ENCODE data around the gene SUGP2. TPM values are rescaled to one million over a fixed set of nuclear protein-coding genes. Genes with fewer than 3 reads are reported as not detected.

The SUGP2 gene
- total and polyA plus RNA-seq, 9 of the 15 experiments (the other 6 are each of a cell fraction or from before 2014, with no cell fraction given), result 13.1 to 101 (median 63.1) TPM

DNA sequence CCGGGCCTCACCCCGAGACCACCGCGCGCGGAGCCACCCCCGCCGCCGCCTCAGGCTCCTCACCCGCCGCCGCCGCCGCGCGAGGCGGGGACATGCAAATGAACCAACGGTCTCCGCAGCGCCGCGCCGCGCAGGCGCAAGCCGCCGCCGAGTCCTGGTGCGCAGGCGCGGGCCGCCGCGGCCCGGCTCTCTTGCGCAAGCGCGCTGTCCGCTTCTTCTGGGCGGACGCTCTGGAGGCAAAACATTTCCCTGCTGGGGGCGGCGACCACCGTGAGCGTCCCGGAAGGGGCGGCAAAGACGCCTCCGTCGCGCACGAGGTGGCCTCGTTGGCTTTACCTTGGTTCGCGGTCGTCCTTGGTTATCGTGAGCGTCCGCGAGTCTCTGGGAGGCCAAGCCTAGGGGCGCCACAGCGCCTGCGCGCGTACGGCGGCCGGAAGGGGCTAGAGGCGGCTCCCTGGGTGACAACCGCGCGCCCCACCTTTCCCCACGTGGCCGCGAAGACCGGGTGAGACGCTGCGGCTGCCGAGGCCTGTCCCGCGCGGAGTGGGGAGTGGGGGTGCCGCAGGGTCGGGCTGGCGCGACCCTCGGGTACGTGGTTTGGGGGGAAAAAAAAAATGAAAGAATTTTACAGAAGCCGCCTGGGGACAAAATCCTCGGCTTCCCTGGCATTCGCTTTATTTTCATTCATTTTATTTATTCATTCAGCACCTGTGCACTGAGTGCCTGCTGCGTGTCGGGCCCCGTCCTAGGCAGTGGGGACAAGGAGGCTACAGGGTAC lies at the start of gene SUGP2, which contains the start of gene ARMC6 (continued):
- TF ChIP-seq, protein P1, sequence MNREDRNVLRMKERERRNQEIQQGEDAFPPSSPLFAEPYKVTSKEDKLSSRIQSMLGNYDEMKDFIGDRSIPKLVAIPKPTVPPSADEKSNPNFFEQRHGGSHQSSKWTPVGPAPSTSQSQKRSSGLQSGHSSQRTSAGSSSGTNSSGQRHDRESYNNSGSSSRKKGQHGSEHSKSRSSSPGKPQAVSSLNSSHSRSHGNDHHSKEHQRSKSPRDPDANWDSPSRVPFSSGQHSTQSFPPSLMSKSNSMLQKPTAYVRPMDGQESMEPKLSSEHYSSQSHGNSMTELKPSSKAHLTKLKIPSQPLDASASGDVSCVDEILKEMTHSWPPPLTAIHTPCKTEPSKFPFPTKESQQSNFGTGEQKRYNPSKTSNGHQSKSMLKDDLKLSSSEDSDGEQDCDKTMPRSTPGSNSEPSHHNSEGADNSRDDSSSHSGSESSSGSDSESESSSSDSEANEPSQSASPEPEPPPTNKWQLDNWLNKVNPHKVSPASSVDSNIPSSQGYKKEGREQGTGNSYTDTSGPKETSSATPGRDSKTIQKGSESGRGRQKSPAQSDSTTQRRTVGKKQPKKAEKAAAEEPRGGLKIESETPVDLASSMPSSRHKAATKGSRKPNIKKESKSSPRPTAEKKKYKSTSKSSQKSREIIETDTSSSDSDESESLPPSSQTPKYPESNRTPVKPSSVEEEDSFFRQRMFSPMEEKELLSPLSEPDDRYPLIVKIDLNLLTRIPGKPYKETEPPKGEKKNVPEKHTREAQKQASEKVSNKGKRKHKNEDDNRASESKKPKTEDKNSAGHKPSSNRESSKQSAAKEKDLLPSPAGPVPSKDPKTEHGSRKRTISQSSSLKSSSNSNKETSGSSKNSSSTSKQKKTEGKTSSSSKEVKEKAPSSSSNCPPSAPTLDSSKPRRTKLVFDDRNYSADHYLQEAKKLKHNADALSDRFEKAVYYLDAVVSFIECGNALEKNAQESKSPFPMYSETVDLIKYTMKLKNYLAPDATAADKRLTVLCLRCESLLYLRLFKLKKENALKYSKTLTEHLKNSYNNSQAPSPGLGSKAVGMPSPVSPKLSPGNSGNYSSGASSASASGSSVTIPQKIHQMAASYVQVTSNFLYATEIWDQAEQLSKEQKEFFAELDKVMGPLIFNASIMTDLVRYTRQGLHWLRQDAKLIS (CRISPR knock-in tag; IDR thresholded peaks at IDR 0.05), result peak; percentile 93; the same call in 1 of the 2 replicates
- TF ChIP-seq POLR2G (IDR thresholded peaks at IDR 0.05; ENCODE audit: low read depth, low read length) (peak; percentile 87), SRSF1 (IDR thresholded peaks at IDR 0.05; ENCODE audit: low read depth, low read length) (no peak), HMG20B (CRISPR knock-in tag; IDR thresholded peaks at IDR 0.05) (no peak), MAFG (tag; conservative IDR thresholded peaks at IDR 0.05) (no peak), TARDBP (IDR thresholded peaks at IDR 0.05) (no peak), SLC30A9 (CRISPR knock-in tag; IDR thresholded peaks at IDR 0.05) (peak; percentile 67; the same call in 1 of the 2 replicates), KLF1 (tag; IDR thresholded peaks at IDR 0.05) (peak; percentile 61; the same call in 1 of the 2 replicates), SRSF7 (optimal IDR thresholded peaks at IDR 0.05; ENCODE audit: low read depth, low read length) (no peak), GTF2F1 (IDR thresholded peaks at IDR 0.05; ENCODE audit: low read depth, low read length) (no peak), FOXK2 (conservative IDR thresholded peaks at IDR 0.05 in 1 of 2, IDR thresholded peaks at IDR 0.05 in 1 of 2; ENCODE audit: low read depth in 2 of 2) (peak; percentile 25 to 52)
- TF ChIP-seq, protein P2, sequence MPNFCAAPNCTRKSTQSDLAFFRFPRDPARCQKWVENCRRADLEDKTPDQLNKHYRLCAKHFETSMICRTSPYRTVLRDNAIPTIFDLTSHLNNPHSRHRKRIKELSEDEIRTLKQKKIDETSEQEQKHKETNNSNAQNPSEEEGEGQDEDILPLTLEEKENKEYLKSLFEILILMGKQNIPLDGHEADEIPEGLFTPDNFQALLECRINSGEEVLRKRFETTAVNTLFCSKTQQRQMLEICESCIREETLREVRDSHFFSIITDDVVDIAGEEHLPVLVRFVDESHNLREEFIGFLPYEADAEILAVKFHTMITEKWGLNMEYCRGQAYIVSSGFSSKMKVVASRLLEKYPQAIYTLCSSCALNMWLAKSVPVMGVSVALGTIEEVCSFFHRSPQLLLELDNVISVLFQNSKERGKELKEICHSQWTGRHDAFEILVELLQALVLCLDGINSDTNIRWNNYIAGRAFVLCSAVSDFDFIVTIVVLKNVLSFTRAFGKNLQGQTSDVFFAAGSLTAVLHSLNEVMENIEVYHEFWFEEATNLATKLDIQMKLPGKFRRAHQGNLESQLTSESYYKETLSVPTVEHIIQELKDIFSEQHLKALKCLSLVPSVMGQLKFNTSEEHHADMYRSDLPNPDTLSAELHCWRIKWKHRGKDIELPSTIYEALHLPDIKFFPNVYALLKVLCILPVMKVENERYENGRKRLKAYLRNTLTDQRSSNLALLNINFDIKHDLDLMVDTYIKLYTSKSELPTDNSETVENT (CRISPR knock-in tag; IDR thresholded peaks at IDR 0.05), result peak; percentile 70; the same call in 1 of the 2 replicates

Measured in K562 (cell line).